NCI-H146 (cell line): ENCODE measurements around the gene SGCD.

Experiments used
- DNase-seq: peaks from one replicate; lab custom pipeline; 2025; lab: John Stamatoyannopoulos, UW

SGCD gene

GRCh38 chr5:156778139-156778706, 451.3 kb downstream of the SGCD start:
- DNase-seq = no peak

GRCh38 chr5:156778752-156779151, 451.8 kb downstream of the SGCD start:
- DNase-seq = no peak

- no peak for DNase-seq
Measured at GRCh38 chr5:156779436-156779835, 452.5 kb downstream of the SGCD start.

GRCh38 chr5:156783092-156783491, 456.1 kb downstream of the SGCD start:
- DNase-seq = no peak

- no peak for DNase-seq
Measured at GRCh38 chr5:156794687-156795086, 467.7 kb downstream of the SGCD start.

GRCh38 chr5:156798201-156798600, 471.2 kb downstream of the SGCD start:
- no peak for DNase-seq

- DNase-seq = no peak
Measured at GRCh38 chr5:156799171-156799570, 472.2 kb downstream of the SGCD start.

GRCh38 chr5:156800929-156801328, 474.0 kb downstream of the SGCD start:
- DNase-seq = no peak

GRCh38 chr5:156802501-156802900, 475.5 kb downstream of the SGCD start:
- DNase-seq = no peak

- no peak for DNase-seq
Measured at GRCh38 chr5:156803404-156803803, 476.4 kb downstream of the SGCD start.

- DNase-seq = no peak
Measured at GRCh38 chr5:156812959-156813358, 486.0 kb downstream of the SGCD start.

GRCh38 chr5:156815988-156816599, 489.1 kb downstream of the SGCD start:
- DNase-seq = no peak
